ENCODE results near the gene CD9.
"Not testable (repeated sequence)": the region's sequence is repeated elsewhere in the genome, so short reads cannot be mapped to it uniquely, and the experiment has no call there.

The CD9 gene

GRCh38 chr12:6199531-6200255 is 507 bp upstream of the CD9 start:
- DNase-seq, result no peak

GRCh38 chr12:6201213-6201608 is 1.0 kb downstream of the CD9 start:
- no peak for DNase-seq

- DNase-seq, result no peak
Observed at GRCh38 chr12:6201826-6202225, 1.6 kb downstream of the CD9 start.

- DNase-seq, result no peak
Observed at GRCh38 chr12:6202304-6202703, 2.1 kb downstream of the CD9 start.

GRCh38 chr12:6202846-6203245 is 2.6 kb downstream of the CD9 start:
- no peak for DNase-seq

- no peak for DNase-seq
Observed at GRCh38 chr12:6203601-6204000, 3.4 kb downstream of the CD9 start.

GRCh38 chr12:6204533-6205143 is 4.4 kb downstream of the CD9 start:
- no peak for DNase-seq

GRCh38 chr12:6205144-6205539 is 4.9 kb downstream of the CD9 start:
- no peak for DNase-seq

GRCh38 chr12:6205761-6206160 is 5.6 kb downstream of the CD9 start:
- DNase-seq, result no peak

- DNase-seq, result no peak
Observed at GRCh38 chr12:6206327-6206726, 6.1 kb downstream of the CD9 start.

- DNase-seq, result no peak
Observed at GRCh38 chr12:6207259-6207925, 7.2 kb downstream of the CD9 start.

- no peak for DNase-seq
Observed at GRCh38 chr12:6208130-6208529, 7.9 kb downstream of the CD9 start.

- not testable (repeated sequence) for DNase-seq
Observed at GRCh38 chr12:6209428-6209827, 9.2 kb downstream of the CD9 start.

- DNase-seq, result no peak
Observed at GRCh38 chr12:6211421-6211869, 11.2 kb downstream of the CD9 start.

- DNase-seq, result no peak
Observed at GRCh38 chr12:6212086-6212485, 11.9 kb downstream of the CD9 start.

- DNase-seq, result no peak
Observed at GRCh38 chr12:6213969-6214368, 13.8 kb downstream of the CD9 start.

GRCh38 chr12:6214633-6215032 is 14.4 kb downstream of the CD9 start:
- no peak for DNase-seq

GRCh38 chr12:6215120-6215807 is 15.1 kb downstream of the CD9 start:
- no peak for DNase-seq

GRCh38 chr12:6215932-6216494 is 15.8 kb downstream of the CD9 start:
- DNase-seq, result no peak

- DNase-seq, result no peak
Observed at GRCh38 chr12:6216581-6216980, 16.4 kb downstream of the CD9 start.

GRCh38 chr12:6218347-6218925 is 18.2 kb downstream of the CD9 start:
- DNase-seq, result no peak

GRCh38 chr12:6219980-6220379 is 19.8 kb downstream of the CD9 start:
- no peak for DNase-seq

- no peak for DNase-seq
Observed at GRCh38 chr12:6221146-6221545, 20.9 kb downstream of the CD9 start.
